C4-2B (cell line): Measurements from ENCODE around the gene HBP1.

Experiments used
- H3K27ac ChIP-seq: fragments of 450-650 bp; 2 replicates; pipeline ENCODE4 v1.5.1; 2017
- ZFX ChIP-seq: fragments of 450-650 bp; IDR thresholded peaks from 2 replicates; pipeline ENCODE4 v1.6.1; 2017
- TF ChIP-seq, protein P1 (sequence below): fragments of 450-650 bp; conservative IDR thresholded peaks from 2 replicates; pipeline ENCODE4 v1.5.1; 2017; ENCODE audit warnings: mild to moderate bottlenecking

HBP1 gene

GRCh38 chr7:107158028-107158427 lies 10.8 kb upstream of the HBP1 start:
- no peak overlapping the region for H3K27ac ChIP-seq
- no peak for TF ChIP-seq ZFX
- TF ChIP-seq, protein P1, sequence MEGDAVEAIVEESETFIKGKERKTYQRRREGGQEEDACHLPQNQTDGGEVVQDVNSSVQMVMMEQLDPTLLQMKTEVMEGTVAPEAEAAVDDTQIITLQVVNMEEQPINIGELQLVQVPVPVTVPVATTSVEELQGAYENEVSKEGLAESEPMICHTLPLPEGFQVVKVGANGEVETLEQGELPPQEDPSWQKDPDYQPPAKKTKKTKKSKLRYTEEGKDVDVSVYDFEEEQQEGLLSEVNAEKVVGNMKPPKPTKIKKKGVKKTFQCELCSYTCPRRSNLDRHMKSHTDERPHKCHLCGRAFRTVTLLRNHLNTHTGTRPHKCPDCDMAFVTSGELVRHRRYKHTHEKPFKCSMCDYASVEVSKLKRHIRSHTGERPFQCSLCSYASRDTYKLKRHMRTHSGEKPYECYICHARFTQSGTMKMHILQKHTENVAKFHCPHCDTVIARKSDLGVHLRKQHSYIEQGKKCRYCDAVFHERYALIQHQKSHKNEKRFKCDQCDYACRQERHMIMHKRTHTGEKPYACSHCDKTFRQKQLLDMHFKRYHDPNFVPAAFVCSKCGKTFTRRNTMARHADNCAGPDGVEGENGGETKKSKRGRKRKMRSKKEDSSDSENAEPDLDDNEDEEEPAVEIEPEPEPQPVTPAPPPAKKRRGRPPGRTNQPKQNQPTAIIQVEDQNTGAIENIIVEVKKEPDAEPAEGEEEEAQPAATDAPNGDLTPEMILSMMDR: no peak

DNA sequence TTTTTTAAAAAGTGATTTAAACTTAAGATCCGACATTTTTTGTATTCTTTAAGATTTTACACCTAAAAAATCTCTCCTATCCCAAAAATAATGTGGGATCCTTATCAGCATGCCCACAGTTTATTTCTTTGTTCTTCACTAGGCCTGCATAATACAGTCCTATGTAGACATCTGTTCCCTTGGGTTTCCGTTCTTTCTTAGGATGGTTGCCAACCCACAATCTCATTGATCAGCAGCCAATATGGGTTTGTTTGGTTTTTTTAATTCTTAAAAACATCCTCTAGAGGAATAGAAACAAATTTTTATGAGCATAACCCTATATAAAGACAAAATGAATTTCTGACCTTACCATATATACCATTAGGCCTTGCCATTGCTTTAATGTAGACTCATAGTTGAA lies 8.4 kb upstream of the HBP1 start:
- TF ChIP-seq, protein P1: no peak
- no peak for TF ChIP-seq ZFX

DNA sequence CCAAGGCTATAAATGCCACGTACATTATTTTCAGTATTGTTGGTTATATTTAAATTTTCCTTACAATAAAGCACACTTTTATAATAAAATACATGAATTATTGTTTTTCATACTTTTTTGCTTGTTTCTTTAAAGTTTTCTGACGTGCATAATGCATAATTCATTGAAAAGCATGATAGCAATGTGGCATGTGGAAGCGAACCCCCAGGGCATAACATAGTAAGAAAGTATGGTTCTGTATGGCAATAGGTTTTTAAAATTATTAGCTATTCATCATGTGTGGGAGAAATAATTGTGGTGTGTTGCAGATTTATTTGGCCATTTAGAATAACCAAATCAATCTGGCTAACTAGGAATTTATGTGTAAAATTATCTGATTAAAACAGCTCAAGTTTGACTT lies 7.4 kb upstream of the HBP1 start:
- TF ChIP-seq, protein P1: no peak
- H3K27ac ChIP-seq: no peak overlapping the region

More for the DNA sequence above, 8.4 kb upstream of the HBP1 start:
- H3K27ac ChIP-seq: no peak overlapping the region

GRCh38 chr7:107162475-107162874 lies 6.3 kb upstream of the HBP1 start:
- TF ChIP-seq, protein P1: no peak
- TF ChIP-seq ZFX: no peak
- no peak overlapping the region for H3K27ac ChIP-seq

GRCh38 chr7:107164092-107164491 lies 4.7 kb upstream of the HBP1 start:
- H3K27ac ChIP-seq: no peak overlapping the region
- TF ChIP-seq ZFX: no peak
- TF ChIP-seq, protein P1: no peak

DNA sequence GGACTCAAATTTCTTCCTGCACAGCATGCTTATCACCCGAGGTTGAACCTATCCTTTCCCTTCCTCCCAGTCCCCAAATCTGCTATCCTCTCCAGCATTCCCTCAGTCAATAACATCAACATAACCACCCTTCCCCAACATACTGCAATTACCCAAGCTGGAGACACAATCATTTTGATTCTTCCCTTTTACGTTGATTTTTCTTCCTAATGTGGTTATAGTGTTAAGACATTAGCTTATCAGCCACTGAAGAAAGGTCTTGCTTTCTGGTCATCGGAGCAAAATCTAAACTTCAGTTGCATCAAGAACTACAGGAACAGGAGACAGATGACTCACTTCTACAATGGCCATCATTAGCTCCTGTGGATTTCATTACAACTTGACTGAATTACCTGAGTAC lies 3.5 kb upstream of the HBP1 start:
- TF ChIP-seq ZFX: no peak
- TF ChIP-seq, protein P1: no peak
- H3K27ac ChIP-seq: no peak overlapping the region

GRCh38 chr7:107166736-107167426 lies 1.9 kb upstream of the HBP1 start:
- TF ChIP-seq, protein P1: no peak
- TF ChIP-seq ZFX: no peak
- no peak overlapping the region for H3K27ac ChIP-seq
